Measurements from ENCODE around the gene CCDC110.

DNA sequence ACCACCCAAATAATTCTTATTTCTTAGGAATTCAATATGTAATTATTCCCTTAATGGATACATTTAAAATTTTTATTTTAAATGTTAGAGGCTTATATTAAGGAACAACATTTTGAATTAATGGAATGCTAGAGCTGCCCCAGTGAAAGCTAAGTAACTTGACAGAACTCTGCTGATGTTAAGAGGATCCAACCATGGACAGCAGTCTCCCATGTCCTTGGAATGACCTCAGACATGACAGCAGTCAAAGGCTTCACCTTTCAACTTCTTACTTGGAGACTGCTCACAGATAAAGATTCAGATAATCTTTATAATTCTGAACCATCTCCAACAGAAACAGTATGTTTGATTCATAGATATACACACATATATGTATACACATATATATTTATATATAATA, 46.5 kb upstream of the CCDC110 start:
- TF ChIP-seq, protein P1, sequence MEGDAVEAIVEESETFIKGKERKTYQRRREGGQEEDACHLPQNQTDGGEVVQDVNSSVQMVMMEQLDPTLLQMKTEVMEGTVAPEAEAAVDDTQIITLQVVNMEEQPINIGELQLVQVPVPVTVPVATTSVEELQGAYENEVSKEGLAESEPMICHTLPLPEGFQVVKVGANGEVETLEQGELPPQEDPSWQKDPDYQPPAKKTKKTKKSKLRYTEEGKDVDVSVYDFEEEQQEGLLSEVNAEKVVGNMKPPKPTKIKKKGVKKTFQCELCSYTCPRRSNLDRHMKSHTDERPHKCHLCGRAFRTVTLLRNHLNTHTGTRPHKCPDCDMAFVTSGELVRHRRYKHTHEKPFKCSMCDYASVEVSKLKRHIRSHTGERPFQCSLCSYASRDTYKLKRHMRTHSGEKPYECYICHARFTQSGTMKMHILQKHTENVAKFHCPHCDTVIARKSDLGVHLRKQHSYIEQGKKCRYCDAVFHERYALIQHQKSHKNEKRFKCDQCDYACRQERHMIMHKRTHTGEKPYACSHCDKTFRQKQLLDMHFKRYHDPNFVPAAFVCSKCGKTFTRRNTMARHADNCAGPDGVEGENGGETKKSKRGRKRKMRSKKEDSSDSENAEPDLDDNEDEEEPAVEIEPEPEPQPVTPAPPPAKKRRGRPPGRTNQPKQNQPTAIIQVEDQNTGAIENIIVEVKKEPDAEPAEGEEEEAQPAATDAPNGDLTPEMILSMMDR (IDR thresholded peaks at IDR 0.05), result no peak
- TF ChIP-seq POLR2A (IDR thresholded peaks at IDR 0.05), result no peak

Data from right lobe of liver (tissue), 4 donors.